ENCODE data around the gene ABTB1.

GRCh38 chr3:127677541-127678314 lies 5.0 kb downstream of the ABTB1 start:
- TF ChIP-seq CTCF (tag by site-specific recombination; IDR thresholded peaks at IDR 0.05) (no peak), ZNF747 (tag by site-specific recombination; IDR thresholded peaks at IDR 0.05) (no peak), PBX3 (CRISPR knock-in tag; IDR thresholded peaks at IDR 0.05) (no peak), ZBTB1 (tag by site-specific recombination; IDR thresholded peaks at IDR 0.05) (no peak), KLF16 (tag by site-specific recombination; IDR thresholded peaks at IDR 0.05) (no peak), ZNF350 (tag by site-specific recombination; IDR thresholded peaks at IDR 0.05) (no peak), SCRT1 (tag by site-specific recombination; IDR thresholded peaks at IDR 0.05; ENCODE audit: borderline replicate concordance) (no peak), ZNF169 (tag by site-specific recombination; IDR thresholded peaks at IDR 0.05) (no peak), ZNF843 (tag by site-specific recombination; IDR thresholded peaks at IDR 0.05) (no peak), ZNF660 (tag by site-specific recombination; IDR thresholded peaks at IDR 0.05) (no peak), ZBTB26 (tag by site-specific recombination; optimal IDR thresholded peaks at IDR 0.05) (no peak), ZNF274 (IDR thresholded peaks at IDR 0.05; ENCODE audit: low read length) (no peak), ZNF274 (tag by site-specific recombination; IDR thresholded peaks at IDR 0.05; ENCODE audit: borderline replicate concordance) (no peak), PRDM4 (tag by site-specific recombination; IDR thresholded peaks at IDR 0.05) (no peak)

All from HEK293 (cell line).